Spinal cord (tissue), 10 donors: ENCODE results near the gene LRIG1. TPM values are rescaled to one million over a fixed set of nuclear protein-coding genes. Genes with fewer than 3 reads are reported as not detected.
"Not testable (repeated sequence)": the region's sequence is repeated elsewhere in the genome, so short reads cannot be mapped to it uniquely, and the experiment has no call there.

ENCODE experiments used
- DNase-seq, 6 donors: peaks; one replicate each; pipeline versions ENCODE4 v3.0.0 to v3.0.0-alpha.2; 2013 to 2015; ENCODE audit warnings: low spot score in 6 of 6, low read depth in 4 of 6
- H3K27ac ChIP-seq: one replicate; pipeline ENCODE4 v1.5.1; 2013; ENCODE audit warnings: low read depth, low read length, control low read depth
- H3K27me3 ChIP-seq: one replicate; pipeline ENCODE4 v1.6.1; 2013; ENCODE audit warnings: low read length; ENCODE audit not compliant: control insufficient read depth, insufficient read depth
- H3K36me3 ChIP-seq: one replicate; pipeline ENCODE4 v1.6.1; 2013; ENCODE audit warnings: low read length; ENCODE audit not compliant: control insufficient read depth, insufficient read depth
- H3K4me1 ChIP-seq: one replicate; pipeline ENCODE4 v1.6.1; 2013; ENCODE audit warnings: low read length; ENCODE audit not compliant: control insufficient read depth, insufficient read depth
- H3K4me3 ChIP-seq: one replicate; pipeline ENCODE4 v1.5.1; 2013; ENCODE audit warnings: low read depth, low read length, control low read depth
- H3K9me3 ChIP-seq: one replicate; pipeline ENCODE4 v1.6.1; 2013; ENCODE audit warnings: low read length; ENCODE audit not compliant: control insufficient read depth, insufficient read depth
- WGBS: methylation state at CpG from one replicate; pipeline ENCODE4 v1.1.5; 2013; ENCODE audit warnings: missing lambda C conversion rate; ENCODE audit not compliant: insufficient coverage; 5-methylcytosine and 5-hydroxymethylcytosine counted together
- polyA plus RNA-seq, 2 donors: library from polyadenylated mRNA; unstranded; fragments of 120-200 nt; gene quantifications; one replicate each; pipeline ENCODE4 v1.2.1, GENCODE V29; 2013; ENCODE audit not compliant: insufficient read length in 2 of 2
- total RNA-seq, 2 donors: library from RNA; depleted of rRNA in 1 of 2; stranded (reverse); fragments of 120-200 nt in 1 of 2; fragments of >200 nt in 1 of 2; gene quantifications; one replicate each; pipeline versions ENCODE4 v1.2.3 to v1.2.4, GENCODE V29; 2013 to 2014
- donor health status: healthy.

Gene LRIG1
- total and polyA plus RNA-seq, 4 donors: 85.4 to 229 (median 147) TPM

GRCh38 chr3:66421893-66422292 is 78.9 kb downstream of the LRIG1 start:
- not testable (repeated sequence) for H3K36me3 ChIP-seq, DNase-seq, H3K27ac ChIP-seq, H3K27me3 ChIP-seq, H3K9me3 ChIP-seq, H3K4me3 ChIP-seq
- H3K4me1 ChIP-seq: peaks cover 41% of the 10 kb centered on the region
- WGBS: 85% methylated on average over 3 of the region's 3 CpGs

GRCh38 chr3:66421144-66421543 is 79.7 kb downstream of the LRIG1 start:
- H3K9me3 ChIP-seq, DNase-seq, H3K36me3 ChIP-seq, H3K4me3 ChIP-seq, H3K27me3 ChIP-seq, H3K27ac ChIP-seq: not testable (repeated sequence)
- peaks cover 46% of the 10 kb centered on the region for H3K4me1 ChIP-seq
- WGBS: 93% methylated on average over 3 of the region's 3 CpGs

- H3K4me1 ChIP-seq: peaks cover 46% of the 10 kb centered on the region
- peak overlapping the region; percentile 87 for H3K27ac ChIP-seq
- H3K4me3 ChIP-seq: no peak overlapping the region
- DNase-seq: peak in 2 of 6 donors; percentile 78 to 84
- peaks cover 5% of the 10 kb centered on the region for H3K9me3 ChIP-seq
- no peaks in the 10 kb centered on the region for H3K27me3 ChIP-seq
- H3K36me3 ChIP-seq: peaks cover 3% of the 10 kb centered on the region
- WGBS: 52% methylated on average over 13 of the region's 14 CpGs
These were observed 81.8 kb downstream of the LRIG1 start for GRCh38 chr3:66419036-66419435.

GRCh38 chr3:66418475-66418931 is 82.3 kb downstream of the LRIG1 start:
- DNase-seq: peak in 4 of 6 donors; percentile 55 to 90 (median 74)
- H3K9me3 ChIP-seq: peaks cover 5% of the 10 kb centered on the region
- H3K27ac ChIP-seq: peak overlapping the region; percentile 87
- H3K36me3 ChIP-seq: peaks cover 6% of the 10 kb centered on the region
- peaks cover 44% of the 10 kb centered on the region for H3K4me1 ChIP-seq
- no peaks in the 10 kb centered on the region for H3K27me3 ChIP-seq
- WGBS: 33% methylated on average over 11 of the region's 12 CpGs
- H3K4me3 ChIP-seq: no peak overlapping the region

DNA sequence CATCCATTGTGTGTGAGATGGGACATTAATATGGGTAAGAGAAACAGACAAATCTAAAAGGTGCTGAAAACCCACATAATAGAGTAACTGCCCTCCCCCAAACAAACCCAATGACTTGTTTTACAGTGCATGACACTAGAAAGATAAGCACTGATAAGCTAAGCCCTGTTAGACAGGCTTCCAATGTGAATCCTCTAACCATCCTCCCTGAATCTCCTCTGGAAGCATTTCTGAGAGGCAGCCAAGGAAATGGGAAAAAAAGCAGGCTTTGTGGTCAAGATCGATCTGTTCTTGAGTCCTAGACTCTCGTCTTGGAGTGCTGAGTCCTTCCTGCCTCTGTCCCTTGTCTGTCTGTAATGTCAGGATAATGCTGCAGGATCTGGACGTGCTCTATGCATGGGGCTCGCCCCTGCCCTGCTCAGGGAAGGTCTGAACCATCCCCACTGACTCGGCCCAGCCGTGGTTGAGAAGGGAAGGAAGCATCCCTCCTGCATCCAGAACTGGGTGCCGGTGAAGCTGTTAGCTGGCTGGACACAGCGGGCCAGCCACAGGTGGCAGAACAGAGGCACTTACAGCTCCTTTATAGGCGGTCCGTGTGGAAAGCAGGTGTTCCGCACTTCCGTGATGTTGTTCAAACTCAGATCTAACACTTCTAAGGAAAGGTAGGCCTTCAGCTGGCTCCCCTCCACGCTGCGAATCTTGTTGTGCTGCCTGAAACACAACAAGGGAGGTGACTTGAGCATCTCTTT is 84.1 kb downstream of the LRIG1 start:
- Histone ChIP-seq H3K27me3 (no peaks in the 10 kb centered on the region), H3K9me3 (peaks cover 4% of the 10 kb centered on the region), H3K4me3 (no peak overlapping the region), H3K27ac (peak overlapping the region; percentile 87), H3K4me1 (peaks cover 57% of the 10 kb centered on the region), H3K36me3 (peaks cover 23% of the 10 kb centered on the region)
- 69% methylated on average over 10 of the region's 14 CpGs for WGBS
- DNase-seq: no peak

GRCh38 chr3:66415867-66416428 is 84.9 kb downstream of the LRIG1 start:
- Histone ChIP-seq H3K27me3 (no peaks in the 10 kb centered on the region), H3K36me3 (peaks cover 24% of the 10 kb centered on the region), H3K4me3 (no peak overlapping the region), H3K9me3 (no peaks in the 10 kb centered on the region), H3K4me1 (peaks cover 59% of the 10 kb centered on the region), H3K27ac (peak overlapping the region; percentile 87)
- no peak for DNase-seq
- WGBS: 63% methylated on average over 2 of the region's 5 CpGs

GRCh38 chr3:66414846-66415245 is 86.0 kb downstream of the LRIG1 start:
- H3K4me3 ChIP-seq: no peak overlapping the region
- 29% methylated on average over 1 of the region's 5 CpGs for WGBS
- H3K27me3 ChIP-seq: no peaks in the 10 kb centered on the region
- peaks cover 69% of the 10 kb centered on the region for H3K4me1 ChIP-seq
- H3K27ac ChIP-seq: no peak overlapping the region
- DNase-seq: no peak
- H3K36me3 ChIP-seq: peaks cover 35% of the 10 kb centered on the region
- no peaks in the 10 kb centered on the region for H3K9me3 ChIP-seq

- no peaks in the 10 kb centered on the region for H3K9me3 ChIP-seq
- H3K27ac ChIP-seq: no peak overlapping the region
- no peaks in the 10 kb centered on the region for H3K27me3 ChIP-seq
- DNase-seq: no peak
- peaks cover 67% of the 10 kb centered on the region for H3K4me1 ChIP-seq
- WGBS: 96% methylated on average over 3 of the region's 7 CpGs
- H3K36me3 ChIP-seq: peaks cover 43% of the 10 kb centered on the region
- no peak overlapping the region for H3K4me3 ChIP-seq
These were observed 87.6 kb downstream of the LRIG1 start for GRCh38 chr3:66413151-66413751.

DNA sequence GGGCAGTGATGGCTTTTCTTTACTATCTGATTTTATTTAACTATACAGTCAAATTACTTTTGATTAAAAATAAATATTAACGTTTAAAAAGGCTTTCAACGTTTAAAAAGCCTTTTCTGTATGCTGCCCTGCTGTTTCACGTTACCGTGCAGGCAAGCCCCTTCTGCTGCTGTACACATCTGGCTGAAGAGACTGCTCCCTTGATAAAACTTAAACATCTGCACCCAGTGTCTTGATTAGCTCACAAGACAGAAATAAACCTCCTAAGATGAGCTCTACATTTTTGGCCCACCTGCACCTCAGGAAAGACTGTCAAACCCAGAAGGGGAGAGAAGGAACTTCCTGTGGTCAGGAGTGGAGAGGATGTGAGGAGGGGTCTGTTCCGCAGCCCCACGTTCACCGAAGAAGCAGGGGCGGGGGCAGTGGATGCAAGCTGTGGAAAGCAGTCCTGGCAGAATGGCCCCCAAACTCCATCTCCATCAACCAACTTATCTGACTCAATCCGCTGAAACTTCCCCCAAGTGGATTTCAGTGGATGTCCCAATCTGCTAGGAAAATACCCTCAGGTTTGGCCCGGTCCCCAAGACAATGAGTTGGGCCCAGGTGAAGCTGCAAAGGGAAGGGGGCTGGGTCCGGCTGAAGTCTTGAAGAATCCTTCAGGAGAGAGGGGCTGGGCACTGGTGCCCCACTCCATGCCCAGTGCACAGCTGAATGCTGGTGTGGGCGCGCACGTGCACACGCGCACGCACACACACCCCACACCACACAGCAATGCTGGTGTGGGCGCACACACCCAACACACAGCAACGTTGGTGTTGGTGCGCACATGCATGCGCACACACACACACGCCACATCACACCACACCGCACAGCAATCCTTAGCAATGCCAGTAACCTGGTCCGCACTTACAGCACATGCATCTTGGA is 88.6 kb downstream of the LRIG1 start:
- peaks cover 52% of the 10 kb centered on the region for H3K36me3 ChIP-seq
- no peaks in the 10 kb centered on the region for H3K9me3 ChIP-seq
- peaks cover 67% of the 10 kb centered on the region for H3K4me1 ChIP-seq
- H3K27me3 ChIP-seq: no peaks in the 10 kb centered on the region
- DNase-seq: no peak
- 81% methylated on average over 18 of the region's 24 CpGs for WGBS
- no peak overlapping the region for H3K27ac ChIP-seq
- no peak overlapping the region for H3K4me3 ChIP-seq
